ENCODE data around the gene CAPRIN1. TPM values are rescaled to one million over a fixed set of nuclear protein-coding genes. Genes with fewer than 3 reads are reported as not detected.
A peak's percentile ranks its signal among the peaks of the same experiment; 100 is the strongest.

The CAPRIN1 gene, protein sequence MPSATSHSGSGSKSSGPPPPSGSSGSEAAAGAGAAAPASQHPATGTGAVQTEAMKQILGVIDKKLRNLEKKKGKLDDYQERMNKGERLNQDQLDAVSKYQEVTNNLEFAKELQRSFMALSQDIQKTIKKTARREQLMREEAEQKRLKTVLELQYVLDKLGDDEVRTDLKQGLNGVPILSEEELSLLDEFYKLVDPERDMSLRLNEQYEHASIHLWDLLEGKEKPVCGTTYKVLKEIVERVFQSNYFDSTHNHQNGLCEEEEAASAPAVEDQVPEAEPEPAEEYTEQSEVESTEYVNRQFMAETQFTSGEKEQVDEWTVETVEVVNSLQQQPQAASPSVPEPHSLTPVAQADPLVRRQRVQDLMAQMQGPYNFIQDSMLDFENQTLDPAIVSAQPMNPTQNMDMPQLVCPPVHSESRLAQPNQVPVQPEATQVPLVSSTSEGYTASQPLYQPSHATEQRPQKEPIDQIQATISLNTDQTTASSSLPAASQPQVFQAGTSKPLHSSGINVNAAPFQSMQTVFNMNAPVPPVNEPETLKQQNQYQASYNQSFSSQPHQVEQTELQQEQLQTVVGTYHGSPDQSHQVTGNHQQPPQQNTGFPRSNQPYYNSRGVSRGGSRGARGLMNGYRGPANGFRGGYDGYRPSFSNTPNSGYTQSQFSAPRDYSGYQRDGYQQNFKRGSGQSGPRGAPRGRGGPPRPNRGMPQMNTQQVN
- 183 TPM for polyA plus RNA-seq (2013, experiment 1 of 2; ENCODE audit: insufficient read length)
- polyA plus RNA-seq (2013, experiment 2 of 2; ENCODE audit: insufficient read length), result 180 TPM

DNA sequence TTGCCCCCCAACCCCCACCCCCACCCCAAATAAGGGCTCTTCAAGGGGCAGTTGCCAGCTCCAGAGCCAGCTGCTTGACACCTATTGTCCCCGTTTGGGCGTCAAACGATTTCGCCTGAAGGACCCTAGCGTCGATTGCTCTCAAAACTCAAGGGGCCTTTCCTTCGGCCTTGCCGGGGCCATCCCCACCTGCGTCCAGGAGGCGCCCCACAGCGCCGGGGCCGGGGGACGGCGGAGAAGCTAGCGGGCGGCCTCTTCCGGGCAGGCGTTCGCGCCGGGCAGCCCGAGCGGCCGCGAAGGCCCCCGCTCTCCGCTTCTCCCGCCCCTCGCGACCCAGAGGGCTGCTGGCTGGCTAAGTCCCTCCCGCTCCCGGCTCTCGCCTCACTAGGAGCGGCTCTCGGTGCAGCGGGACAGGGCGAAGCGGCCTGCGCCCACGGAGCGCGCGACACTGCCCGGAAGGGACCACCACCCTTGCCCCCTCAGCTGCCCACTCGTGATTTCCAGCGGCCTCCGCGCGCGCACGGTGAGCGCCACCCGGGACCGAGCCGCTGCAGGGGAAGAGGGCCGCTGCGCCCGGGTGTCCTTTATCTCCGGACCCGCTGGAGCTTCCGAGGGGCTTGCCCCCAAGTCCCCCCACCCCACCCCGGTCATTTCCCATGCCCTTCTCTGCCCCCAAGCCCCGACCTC lies at the start of gene CAPRIN1:
CAPRIN1 (plus strand) TSS at position 383 of the 687 bp plus-strand sequence. CDS start 690 bp downstream, outside the sequence.
- peak; percentile 90 for DNase-seq

DNA sequence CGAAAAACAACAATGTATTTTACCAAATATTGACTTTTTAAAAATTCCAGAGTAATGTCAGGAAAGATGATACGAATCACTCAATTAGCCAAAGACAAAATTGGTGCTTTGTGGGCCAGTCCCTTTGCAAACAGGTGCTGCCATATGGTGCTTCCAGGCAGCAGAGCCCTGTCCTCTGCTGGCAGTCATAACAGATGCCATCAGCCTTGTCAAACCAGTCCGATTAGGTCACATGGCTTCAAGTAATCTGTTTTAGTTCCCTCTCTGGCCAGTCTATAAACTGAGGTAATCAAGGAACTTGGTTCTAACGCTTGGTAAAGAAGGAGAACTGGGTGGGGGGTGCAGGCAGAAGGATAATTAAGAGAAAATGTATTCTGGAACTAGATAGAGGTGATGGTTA lies 49.1 kb upstream of the CAPRIN1 start:
- no peak for DNase-seq

DNA sequence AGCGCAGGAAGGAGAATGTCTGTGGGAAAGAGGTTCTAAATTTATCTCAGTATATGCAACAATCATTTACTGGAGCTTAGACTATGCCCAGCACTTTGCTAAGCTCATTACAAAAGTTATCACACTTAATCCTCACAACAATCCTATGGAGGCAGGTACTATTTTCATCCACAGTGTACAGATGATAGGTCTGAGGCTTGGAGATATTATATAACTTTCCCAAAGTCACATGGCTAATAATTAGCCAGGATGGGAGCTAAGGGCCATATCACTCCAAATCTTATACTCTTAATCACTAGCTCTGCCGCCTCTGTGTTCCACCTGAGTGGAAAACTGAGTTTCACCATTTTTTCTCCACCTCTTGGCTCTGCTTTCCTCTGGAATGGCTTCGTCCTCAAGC lies 47.3 kb upstream of the CAPRIN1 start:
- no peak for DNase-seq

DNA sequence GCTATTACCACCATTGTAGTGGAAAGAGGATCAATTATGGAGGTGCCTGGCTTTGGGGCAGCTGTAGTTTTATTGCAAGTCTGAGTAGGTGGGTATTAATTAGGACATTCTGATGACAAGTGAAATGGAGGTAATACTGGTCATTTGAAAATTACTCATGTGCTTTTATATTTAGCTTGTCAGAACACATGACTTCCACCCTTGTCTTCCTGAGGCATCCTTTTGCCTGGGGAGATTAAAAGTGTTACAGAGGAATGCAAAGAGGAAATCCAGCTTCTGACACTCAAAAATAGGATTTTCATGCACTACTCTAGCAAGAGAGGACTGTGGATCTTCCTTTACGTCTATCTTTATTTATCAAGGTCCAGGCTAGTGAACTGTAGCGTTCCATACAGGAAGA lies 44.7 kb upstream of the CAPRIN1 start:
- DNase-seq, result no peak

DNA sequence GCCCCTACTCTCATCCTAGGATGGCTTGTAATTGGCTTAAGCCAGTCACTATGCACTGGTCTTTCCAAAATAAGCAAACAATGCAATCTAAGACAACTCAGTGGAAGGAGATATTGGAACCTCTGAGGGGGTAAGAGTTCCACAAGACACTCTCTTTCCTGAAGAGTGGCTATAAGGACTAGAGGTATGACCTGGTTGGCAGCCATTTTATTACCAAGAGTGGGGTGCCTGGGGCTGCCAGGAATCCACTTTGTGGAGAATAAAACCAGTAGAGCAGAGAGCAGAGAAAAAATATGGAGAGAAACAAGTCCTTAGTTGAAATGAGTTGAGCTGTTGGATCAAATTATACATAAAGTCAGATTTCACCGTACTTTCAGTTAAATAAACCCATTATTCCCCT lies 38.8 kb upstream of the CAPRIN1 start:
- DNase-seq, result no peak

DNA sequence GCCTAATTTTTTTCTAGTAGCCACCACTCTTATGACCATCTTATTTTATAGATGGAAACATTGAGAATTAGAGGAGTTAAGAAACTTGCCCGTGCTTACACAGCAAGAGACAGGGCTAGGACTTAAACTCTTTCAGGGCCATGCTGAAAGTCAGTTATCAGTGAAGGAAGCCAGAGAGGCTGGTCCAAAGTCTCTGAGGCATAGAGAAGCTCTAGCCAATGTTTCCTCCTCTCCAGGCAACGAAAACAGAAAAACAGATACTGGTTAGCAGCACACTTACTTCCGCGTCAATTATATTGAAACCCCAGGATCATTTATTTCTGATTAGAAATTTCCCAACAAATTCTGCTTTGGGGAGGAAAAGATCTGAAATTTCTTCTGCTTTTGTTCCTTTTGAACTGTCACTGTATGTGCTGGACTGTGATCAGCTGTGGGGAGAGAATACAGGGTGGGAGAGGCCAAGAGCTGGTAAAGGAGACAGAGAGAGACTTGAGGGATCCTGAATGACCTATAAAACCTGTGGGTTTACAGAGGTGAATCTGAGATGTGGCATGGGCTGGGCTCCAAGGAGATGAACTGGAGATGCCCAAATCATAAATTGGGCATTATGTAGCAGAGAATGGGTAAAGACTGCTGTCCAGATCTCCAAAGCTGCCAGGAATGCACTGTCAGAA lies 37.5 kb upstream of the CAPRIN1 start:
- DNase-seq, result no peak

DNA sequence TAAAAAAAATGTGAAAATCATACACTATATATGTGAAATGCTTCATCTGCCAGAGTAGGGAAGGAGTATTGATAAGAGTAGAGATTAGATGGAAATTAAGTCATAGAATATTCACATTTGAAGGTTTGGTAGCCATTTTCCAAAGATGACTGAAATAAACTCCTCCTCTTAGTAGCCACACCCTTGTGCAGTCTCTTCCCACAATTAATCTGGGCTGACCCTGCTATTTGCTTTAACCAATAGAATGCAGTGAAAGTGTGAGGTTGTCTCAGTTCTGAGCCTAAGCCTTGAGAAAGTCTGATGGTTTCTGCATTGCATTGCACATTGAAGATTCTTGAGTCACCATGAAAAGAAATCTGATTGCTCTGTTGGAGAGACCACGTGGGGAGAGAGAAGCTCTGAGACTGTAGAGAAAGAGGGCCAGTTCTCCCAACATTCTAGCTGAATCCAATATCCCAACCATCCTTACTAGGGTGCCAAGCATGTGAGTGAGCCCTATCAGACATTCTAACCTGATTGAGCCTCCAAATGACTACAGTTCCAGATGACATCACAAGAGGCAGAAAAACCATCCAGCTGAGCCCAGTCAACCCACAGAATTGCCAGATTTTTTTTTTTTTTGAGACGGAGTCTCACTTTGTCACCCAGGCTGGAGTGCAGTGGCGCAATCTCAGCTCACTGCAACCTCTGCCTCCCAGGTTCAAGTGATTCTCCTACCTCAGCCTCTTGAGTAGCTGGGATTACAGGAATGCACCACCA lies 29.4 kb upstream of the CAPRIN1 start:
- no peak for DNase-seq

DNA sequence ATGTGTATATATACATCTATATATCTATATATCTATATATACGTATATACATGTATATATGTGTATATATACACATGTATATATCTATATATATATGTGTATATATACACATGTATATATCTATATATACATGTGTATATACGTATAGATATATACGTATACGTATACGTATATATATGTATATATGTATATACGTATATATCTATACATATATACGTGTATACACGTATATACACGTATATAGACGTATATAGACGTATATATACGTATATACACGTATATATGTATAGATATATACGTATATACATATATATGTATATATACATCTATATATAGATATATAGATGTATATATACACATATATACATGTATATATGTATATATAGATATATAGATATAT lies 25.1 kb upstream of the CAPRIN1 start:
- DNase-seq, result no peak

DNA sequence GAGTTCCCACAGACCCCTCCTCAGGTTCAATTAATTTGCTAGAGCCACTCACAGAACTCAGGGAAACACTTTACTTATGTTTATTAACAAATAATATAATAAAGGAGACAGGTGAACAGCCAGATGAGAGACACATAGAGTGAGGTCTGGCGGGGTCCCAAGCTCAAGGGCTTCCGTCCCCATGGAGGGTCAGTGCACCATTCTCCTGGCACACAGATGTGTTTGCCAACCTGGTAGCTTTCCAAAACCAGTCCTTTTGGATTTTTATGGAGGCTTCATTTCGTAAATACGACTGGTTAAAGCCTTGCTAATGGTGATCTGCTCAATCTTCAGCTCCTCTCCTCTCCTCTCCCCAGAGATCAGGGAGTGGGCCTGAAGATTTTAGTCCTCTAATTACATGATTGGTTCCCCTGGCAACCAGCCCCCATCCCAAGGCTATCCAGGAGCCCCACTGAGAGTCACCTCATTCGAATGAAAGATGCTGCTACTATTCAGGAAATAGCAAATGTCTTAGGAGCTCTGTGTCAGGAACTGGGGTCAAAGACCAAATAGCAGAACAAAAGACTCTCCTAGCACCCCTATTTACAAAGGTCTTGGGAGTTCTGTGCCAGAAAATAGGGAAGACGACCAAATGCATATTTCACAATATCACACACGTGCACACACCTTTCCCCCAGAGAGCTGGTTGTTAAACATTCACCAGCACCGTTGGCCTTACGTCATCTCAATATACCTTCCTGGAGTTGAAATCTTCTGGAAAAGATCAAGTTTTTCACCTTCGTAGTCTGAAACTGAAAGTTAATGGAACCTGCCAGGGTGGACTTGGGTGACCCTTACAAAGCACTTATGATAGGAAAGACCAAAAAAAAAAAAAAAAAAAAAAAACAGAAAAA lies 23.8 kb upstream of the CAPRIN1 start:
- DNase-seq, result no peak

DNA sequence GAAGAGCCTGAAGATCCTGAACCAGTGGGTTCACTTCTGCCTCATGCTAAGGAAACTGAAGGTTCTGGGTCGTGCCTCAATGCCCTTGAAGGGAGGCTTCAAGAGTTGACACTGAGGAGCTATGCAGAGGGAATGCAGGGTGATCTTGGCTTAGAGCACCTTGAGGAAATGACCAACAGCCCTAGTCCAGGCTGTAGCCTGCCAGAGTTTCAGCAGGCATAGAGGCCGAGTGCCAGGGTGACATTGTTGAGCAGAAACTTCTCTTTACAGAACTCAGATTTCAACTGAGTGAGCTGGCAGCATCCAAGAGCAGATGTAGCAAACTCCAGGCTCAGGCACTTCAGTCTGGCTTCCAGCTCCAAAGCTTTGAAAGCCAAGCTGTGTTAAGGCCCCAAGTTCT lies 23.1 kb upstream of the CAPRIN1 start:
- no peak for DNase-seq

DNA sequence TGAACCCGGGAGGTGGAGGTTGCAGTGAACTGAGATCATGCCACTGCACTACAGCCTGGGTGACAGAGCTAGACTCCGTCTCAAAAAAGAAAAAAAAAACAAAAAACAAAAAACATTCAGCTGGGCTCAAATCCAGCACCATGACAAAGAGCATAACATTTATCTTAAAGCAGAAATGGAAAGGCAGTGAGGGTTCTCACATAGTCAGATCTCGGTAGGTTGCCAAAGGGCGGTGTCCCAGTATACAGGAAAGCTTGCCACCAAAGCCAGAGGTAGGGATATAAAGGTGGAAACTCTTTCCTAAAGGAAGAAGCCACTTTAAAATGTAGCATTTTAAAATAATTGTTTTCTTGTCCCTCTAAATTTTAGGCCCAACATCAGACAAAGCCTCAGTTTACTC lies 22.4 kb upstream of the CAPRIN1 start:
- no peak for DNase-seq

DNA sequence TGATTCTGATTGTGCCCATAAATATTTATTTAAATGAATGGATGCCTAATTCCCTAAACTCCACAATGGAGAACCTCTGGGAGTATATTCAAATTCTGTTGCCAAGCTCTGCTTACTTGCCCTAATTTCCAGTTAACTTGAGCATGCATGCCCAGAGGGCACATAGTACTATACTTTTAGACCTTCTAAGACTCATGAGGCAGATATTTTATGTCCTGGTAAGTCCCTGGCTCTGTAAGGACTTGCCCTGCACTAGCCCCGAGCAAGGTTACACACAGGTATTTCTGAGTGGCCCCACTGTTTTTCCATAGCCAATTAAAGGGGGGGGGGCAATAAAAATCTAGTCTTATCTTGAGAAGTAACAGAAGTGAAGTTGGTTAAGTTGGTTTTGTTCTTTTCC lies 21.1 kb upstream of the CAPRIN1 start:
- no peak for DNase-seq

DNA sequence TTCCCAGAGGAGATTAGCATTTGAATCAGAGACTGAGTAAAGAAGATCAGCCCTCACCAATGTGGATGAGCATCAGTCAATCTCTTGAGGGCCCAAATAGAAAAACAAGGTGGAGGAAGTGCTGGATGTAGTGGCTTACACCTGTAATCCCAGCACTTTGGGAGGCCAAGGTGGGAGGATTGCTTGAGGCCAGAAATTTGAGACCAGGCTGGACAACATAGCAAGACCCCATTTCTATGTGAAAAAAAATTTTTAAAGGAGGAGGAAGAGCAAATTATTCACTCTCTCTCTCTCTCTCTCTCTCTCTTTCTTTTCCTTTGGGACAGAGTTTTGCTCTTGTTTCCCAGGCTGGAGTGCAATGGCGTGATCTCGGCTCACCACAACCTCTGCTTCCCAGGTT lies 18.1 kb upstream of the CAPRIN1 start:
- no peak for DNase-seq

DNA sequence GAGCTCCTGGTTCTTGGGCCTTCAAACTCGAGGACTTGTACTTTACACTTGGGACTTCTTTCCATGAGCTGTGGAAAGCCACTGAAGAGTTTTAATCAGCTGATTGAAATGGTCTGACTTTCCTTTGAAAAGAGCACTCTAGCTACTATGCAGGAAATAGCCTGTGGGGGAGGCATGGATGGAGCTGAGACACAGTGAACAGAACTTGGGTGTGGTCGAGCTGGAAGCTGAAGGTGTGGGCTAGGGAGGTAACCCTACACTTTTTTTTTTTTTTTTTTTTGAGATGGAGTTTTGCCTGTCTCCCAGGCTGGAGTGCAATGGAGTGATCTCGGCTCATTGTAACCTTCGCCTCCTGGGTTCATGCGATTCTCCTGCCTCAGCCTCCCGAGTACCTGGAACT lies 17.5 kb upstream of the CAPRIN1 start:
- no peak for DNase-seq

DNA sequence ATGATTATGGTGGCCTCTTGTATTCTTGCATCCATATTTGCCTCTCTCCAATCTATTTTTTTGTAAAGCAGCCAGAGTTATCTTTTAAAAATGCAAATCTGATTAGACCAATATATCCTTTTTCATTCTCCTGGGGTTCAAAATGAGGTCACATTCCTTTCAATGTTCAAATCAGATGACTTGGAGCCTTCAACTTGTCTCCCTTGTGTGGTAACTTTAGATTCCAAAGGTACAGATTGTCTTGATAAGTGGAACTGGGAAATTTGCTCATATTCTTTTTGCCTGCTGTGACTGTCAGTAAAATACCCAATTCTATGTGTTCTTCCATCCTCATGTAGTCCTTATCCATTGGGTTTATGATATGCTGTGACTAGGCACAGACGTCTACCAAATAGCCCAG lies 15.1 kb upstream of the CAPRIN1 start:
- no peak for DNase-seq

DNA sequence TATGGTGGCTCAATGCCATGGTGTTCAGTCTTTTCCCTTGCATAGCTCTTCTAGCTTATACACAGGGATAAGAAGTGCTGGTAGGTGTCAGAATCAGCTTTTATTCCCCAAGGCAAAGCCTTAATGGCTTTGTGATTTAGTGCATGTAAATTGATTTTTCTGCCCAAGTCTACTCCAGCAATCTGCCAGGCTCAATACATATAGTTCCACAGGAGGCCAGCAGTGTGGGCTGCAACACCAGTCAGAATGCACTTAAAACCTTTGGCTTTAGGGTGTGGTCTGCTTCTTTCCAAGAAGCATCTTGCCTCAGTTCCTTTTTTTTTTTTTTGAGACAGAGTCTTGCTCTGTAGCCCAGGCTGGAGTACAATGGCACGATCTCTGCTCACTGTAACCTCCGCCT lies 14.5 kb upstream of the CAPRIN1 start:
- DNase-seq, result no peak

DNA sequence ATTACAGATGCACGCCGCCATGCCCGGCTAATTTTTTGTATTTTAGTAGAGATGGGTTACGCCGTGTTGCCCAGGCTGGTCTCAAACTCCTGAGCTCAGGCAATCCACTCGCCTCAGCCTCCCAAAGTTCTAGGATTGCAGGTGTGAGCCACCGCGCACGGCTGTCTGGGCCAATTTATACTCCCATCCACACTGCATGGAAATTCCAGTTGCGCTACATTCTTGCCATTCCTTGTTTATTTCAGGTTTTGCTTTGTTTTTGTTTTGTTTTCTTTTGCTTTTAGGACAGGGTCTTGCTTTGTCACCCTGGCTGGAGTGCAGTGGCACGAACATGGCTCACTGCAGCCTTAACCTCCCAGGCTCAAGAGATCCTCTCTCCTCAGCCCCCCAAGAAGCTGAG lies 11.0 kb upstream of the CAPRIN1 start:
- no peak for DNase-seq

DNA sequence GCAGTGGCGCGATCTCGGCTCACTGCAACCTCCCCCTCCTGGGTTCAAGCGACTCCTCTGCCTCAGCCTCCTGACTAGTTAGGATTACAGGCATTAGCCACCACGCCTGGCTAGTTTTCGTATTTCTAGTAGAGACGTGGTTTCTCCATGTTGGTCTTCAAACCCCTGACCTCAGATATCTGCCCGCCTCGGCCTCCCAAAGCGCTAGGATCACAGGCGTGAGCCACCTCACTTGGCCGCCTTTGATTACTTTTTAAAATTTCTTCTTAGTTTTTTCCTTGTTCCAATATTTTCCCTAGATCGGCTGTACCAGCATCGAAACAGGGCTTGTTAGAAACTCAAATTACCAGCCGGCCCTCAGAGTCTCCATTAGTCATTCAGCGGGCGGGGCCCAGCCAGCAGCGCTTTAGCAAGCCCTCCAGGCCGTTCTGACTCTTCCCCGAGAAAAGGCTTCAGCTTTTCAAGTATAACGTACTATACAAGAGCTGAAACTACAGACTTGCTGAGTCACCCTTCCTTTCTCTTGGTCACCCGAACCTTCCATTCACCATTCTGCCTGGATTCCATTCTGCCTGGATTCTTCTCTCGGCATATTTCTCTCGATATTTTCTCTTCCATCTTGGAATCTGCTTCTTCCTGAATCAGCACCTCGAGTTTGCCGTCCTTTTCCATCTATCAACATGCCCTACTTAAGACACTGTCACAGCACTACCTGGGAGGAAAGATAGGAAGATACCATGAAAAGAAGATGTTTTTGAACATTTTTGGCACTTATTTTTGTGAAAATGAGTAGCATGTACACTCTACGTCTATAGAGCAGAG lies 6.7 kb upstream of the CAPRIN1 start:
- DNase-seq, result peak; percentile 83

DNA sequence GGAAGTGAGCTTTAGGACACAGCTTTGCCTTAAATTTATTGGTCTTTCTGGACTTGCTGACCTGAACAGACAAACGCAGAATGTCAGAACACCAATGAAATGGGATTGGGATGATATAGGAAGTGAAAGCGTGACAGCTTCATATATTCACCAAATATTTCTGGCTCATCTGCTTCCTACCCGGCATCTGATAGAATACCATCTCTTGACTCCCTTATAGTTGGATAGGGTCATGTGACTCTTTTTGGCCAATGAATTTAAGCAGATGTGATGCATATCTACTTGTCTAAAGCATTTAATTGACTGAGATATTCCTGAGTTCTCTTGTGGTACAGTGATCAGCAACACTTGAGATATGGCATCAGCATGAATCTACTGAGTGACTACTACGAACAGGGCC lies 2.5 kb upstream of the CAPRIN1 start:
- no peak for DNase-seq

Measured in fibroblast of skin of abdomen (primary cell).